ENCODE data around the gene ICA1.
A peak's percentile ranks its signal among the peaks of the same experiment; 100 is the strongest.

ICA1 gene

DNA sequence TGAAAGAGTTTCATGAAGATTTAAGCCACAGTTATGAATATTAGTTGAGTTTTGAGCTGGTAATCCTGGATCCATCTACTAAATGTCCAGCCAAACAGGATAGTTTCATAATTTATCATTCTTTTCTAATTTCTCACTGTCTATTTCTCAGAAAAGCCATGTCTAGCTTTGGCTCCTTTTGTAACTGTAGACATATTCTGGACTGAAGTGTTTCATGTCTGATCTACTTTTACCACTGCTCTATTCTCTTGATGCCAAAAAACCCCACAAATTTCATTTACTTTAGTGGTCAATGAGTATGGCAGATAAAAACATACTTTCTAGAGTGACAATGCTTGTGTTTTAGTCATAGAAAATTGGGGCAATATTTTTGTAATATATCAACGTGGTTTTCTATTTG, 61.2 kb downstream of the ICA1 start:
- Histone ChIP-seq H3K4me1 (ENCODE audit: control insufficient read depth, insufficient read depth, low read length, unreplicated experiment) (no peaks in the 10 kb centered on the region), H3K36me3 (ENCODE audit: insufficient read depth, low read length) (no peaks in the 10 kb centered on the region), H3K27ac (ENCODE audit: low read depth, low read length) (no peak overlapping the region), H3K4me3 (ENCODE audit: low read depth, low read length) (no peak overlapping the region), H3K79me2 (ENCODE audit: control insufficient read depth, insufficient read depth, low read length, unreplicated experiment) (no peaks in the 10 kb centered on the region), H3K27me3 (ENCODE audit: insufficient read depth, low read length) (peaks cover under 1% of the 10 kb centered on the region; the same call in 1 of the 2 replicates), H2AFZ (ENCODE audit: low read length, unreplicated experiment) (no peak overlapping the region)

DNA sequence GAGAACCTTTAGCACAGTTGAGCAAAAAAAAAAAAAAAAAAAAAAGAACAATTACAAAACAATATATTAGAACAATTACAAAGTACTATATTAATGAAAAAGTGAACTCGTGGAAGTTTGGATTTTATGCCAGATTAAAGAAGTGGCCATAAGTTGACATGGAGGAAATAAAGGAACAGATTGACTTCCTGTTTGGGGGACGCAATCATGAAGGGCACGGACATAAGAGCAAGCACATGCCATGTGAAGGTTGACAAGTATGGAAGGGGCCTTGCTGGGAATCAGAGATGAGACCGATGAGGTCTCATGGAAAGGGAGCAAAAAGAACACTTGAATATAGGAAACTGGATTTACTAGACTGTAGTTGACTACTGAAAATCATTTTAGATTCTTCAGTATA, 61.7 kb downstream of the ICA1 start:
- H3K36me3 ChIP-seq (ENCODE audit: insufficient read depth, low read length) = no peaks in the 10 kb centered on the region
- H3K79me2 ChIP-seq (ENCODE audit: control insufficient read depth, insufficient read depth, low read length, unreplicated experiment) = no peaks in the 10 kb centered on the region
- no peak overlapping the region for H3K27ac ChIP-seq (ENCODE audit: low read depth, low read length)
- H3K27me3 ChIP-seq (ENCODE audit: insufficient read depth, low read length) = no peaks in the 10 kb centered on the region; the same call in 1 of the 2 replicates
- H3K4me1 ChIP-seq (ENCODE audit: control insufficient read depth, insufficient read depth, low read length, unreplicated experiment) = no peaks in the 10 kb centered on the region
- H2AFZ ChIP-seq (ENCODE audit: low read length, unreplicated experiment) = no peak overlapping the region
- H3K4me3 ChIP-seq (ENCODE audit: low read depth, low read length) = no peak overlapping the region

DNA sequence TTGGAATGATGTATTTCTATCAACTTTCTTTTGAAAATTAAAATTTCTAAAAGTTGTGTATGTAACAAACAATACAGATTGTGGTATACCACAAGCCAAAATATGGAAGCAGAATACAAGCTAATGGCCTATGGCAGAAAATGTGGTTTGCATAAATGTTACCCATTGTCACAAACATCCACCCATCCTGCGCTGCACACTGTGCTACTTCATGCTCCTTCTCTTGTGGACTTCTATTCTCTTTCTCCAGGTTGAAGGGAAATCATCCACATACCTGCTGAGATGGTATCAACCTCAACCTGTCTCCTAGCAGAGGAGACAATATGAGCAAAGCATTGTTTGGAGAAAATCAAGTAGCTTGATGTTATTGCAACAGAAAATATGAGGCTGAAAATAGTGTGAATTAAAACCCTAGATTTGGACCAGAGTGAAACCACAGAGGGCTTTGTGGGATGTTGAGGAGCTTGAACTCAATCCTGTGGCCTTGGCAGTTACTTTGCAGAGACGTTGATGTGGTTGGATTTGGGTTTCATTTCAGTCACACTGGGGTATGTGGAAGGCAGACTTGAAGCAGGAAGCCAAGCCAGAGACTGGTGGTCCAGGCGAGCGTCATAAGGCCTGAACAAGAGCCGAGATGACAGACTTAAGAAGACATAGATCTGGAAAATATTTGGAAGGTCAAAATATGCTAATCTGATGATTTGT, 63.8 kb downstream of the ICA1 start:
- no peaks in the 10 kb centered on the region for H3K27me3 ChIP-seq (ENCODE audit: insufficient read depth, low read length)
- H3K27ac ChIP-seq (ENCODE audit: low read depth, low read length) = no peak overlapping the region
- no peaks in the 10 kb centered on the region for H3K79me2 ChIP-seq (ENCODE audit: control insufficient read depth, insufficient read depth, low read length, unreplicated experiment)
- no peak overlapping the region for H3K4me3 ChIP-seq (ENCODE audit: low read depth, low read length)
- H3K36me3 ChIP-seq (ENCODE audit: insufficient read depth, low read length) = no peaks in the 10 kb centered on the region
- no peak overlapping the region for H2AFZ ChIP-seq (ENCODE audit: low read length, unreplicated experiment)
- no peaks in the 10 kb centered on the region for H3K4me1 ChIP-seq (ENCODE audit: control insufficient read depth, insufficient read depth, low read length, unreplicated experiment)

DNA sequence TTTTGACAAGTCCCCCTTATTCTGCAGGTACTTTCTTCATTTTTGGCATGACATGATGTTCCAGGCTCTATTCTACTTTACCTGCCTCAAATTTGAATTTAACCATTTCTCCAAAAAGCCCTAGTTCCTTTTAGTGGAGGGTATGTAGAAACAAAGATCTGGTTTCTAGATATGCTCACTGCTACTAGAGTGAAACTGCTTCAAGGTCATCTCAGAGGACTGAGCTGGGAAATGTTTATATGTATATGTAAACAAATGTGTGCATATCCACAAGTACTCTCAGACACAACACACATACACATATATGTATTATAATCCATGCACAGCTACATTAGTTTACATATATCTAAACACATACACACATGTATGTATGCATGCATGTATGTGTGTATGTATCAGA, 69.1 kb downstream of the ICA1 start:
- no peaks in the 10 kb centered on the region for H3K79me2 ChIP-seq (ENCODE audit: control insufficient read depth, insufficient read depth, low read length, unreplicated experiment)

DNA sequence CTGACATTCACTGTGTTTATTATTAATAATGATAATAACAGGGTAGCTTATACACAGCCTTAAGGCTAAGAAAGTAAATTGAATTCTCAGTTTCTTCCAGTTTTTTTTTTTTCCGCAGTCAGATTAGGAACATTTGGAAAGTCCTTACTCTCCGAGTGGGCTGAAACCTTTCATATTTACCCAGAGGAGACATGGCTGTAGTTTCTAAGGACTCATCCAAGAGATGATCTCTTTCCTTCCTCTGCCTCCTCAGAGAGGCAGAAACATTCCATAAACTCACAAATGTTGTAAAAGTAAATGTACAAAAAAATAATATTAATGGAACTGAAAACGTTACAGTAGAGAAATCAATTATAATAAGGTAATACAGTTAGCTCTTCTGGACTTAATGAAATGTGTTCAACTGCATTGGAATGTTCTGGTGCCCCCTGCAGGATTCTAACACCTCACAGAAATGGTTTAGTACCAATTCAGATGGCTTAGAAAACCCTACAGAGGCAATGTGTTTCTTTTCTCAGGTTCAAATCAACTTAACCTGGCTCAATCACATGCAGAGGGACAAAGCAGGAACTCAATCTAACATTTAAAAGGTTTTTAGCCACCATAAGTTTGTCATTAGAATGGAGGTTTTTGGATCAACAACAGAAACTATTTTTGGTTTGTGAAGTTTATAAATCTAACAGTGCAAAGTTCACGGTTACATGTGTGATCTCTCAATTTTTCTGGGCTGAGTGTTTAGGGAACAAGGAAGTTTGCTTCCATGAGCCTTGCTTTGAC, 71.7 kb downstream of the ICA1 start:
- Histone ChIP-seq H3K36me3 (ENCODE audit: insufficient read depth, low read length) (no peaks in the 10 kb centered on the region), H2AFZ (ENCODE audit: low read length, unreplicated experiment) (peak overlapping the region; percentile 51), H3K27ac (ENCODE audit: low read depth, low read length) (no peak overlapping the region), H3K27me3 (ENCODE audit: insufficient read depth, low read length) (no peaks in the 10 kb centered on the region), H3K4me1 (ENCODE audit: control insufficient read depth, insufficient read depth, low read length, unreplicated experiment) (no peaks in the 10 kb centered on the region), H3K79me2 (ENCODE audit: control insufficient read depth, insufficient read depth, low read length, unreplicated experiment) (no peaks in the 10 kb centered on the region), H3K4me3 (ENCODE audit: low read depth, low read length) (no peak overlapping the region)

More for the DNA sequence above, 69.1 kb downstream of the ICA1 start:
- H2AFZ ChIP-seq (ENCODE audit: low read length, unreplicated experiment) = no peak overlapping the region
- H3K27ac ChIP-seq (ENCODE audit: low read depth, low read length) = no peak overlapping the region
- H3K36me3 ChIP-seq (ENCODE audit: insufficient read depth, low read length) = no peaks in the 10 kb centered on the region
- H3K27me3 ChIP-seq (ENCODE audit: insufficient read depth, low read length) = no peaks in the 10 kb centered on the region
- no peak overlapping the region for H3K4me3 ChIP-seq (ENCODE audit: low read depth, low read length)
- no peaks in the 10 kb centered on the region for H3K4me1 ChIP-seq (ENCODE audit: control insufficient read depth, insufficient read depth, low read length, unreplicated experiment)

DNA sequence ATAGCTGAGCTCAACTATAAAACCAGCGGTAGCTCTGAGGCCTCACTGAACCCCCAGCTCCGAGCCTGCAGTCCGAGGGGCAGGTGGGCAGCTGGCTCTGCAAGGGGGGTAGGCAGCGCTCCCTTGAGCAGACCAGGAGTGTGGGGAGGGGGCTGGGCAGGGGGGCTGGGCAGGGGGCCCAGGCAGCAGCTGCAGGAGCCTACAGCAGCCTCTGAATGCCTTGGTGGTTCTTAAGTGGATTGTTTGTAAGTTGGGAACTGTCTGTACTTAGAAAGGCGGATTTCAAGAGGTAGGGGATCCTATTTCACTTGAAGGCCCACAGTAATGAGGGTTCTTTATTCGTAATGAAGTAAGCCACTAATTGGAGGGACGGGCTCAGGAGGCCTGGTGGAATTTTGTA, 72.3 kb downstream of the ICA1 start:
- H3K79me2 ChIP-seq (ENCODE audit: control insufficient read depth, insufficient read depth, low read length, unreplicated experiment) = no peaks in the 10 kb centered on the region
- no peak overlapping the region for H2AFZ ChIP-seq (ENCODE audit: low read length, unreplicated experiment)
- H3K4me1 ChIP-seq (ENCODE audit: control insufficient read depth, insufficient read depth, low read length, unreplicated experiment) = no peaks in the 10 kb centered on the region
- no peaks in the 10 kb centered on the region for H3K27me3 ChIP-seq (ENCODE audit: insufficient read depth, low read length)
- H3K36me3 ChIP-seq (ENCODE audit: insufficient read depth, low read length) = no peaks in the 10 kb centered on the region
- no peak overlapping the region for H3K4me3 ChIP-seq (ENCODE audit: low read depth, low read length)
- no peak overlapping the region for H3K27ac ChIP-seq (ENCODE audit: low read depth, low read length)

DNA sequence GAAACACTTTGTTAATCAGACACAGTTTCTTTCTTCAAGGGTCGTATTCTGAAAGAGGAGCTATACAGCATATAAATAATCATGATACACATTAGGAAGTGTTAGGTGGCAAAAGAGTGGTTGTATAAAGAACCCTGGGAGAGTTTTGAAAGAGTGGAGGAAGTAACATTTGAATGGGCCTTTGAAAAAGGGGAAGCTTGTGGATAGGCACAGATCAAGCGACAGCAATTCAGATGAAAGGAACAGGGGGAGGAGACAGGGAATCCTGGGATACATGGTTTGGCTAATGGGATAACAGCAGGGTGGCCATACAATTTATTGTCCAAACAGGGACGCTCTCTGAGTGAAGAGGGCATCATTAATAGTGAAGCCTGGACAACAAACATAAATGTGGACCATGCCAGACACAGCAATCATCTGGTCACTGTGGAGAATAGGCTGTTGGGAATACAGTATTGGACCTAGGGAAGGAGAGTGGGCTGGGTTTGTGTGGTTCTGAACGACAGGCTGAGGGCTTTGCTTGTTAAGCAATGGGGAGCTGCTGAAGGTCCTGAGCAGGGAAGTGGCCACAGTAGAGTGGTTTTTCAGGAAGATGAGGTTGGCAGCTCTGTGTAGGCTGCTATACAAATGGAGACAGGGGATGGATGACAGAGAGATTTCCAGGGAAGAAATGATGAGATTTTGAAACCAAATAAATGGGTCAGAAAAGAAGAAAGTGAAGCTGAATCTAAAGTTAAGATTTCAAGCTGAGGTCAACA, 75.9 kb downstream of the ICA1 start:
- Histone ChIP-seq H3K4me3 (ENCODE audit: low read depth, low read length) (no peak overlapping the region), H3K36me3 (ENCODE audit: insufficient read depth, low read length) (no peaks in the 10 kb centered on the region), H3K27me3 (ENCODE audit: insufficient read depth, low read length) (0 out of 2 replicates have a peak, but pooled peaks cover 3% of the 10 kb centered on the region), H3K27ac (ENCODE audit: low read depth, low read length) (no peak overlapping the region), H2AFZ (ENCODE audit: low read length, unreplicated experiment) (no peak overlapping the region), H3K79me2 (ENCODE audit: control insufficient read depth, insufficient read depth, low read length, unreplicated experiment) (no peaks in the 10 kb centered on the region), H3K4me1 (ENCODE audit: control insufficient read depth, insufficient read depth, low read length, unreplicated experiment) (no peaks in the 10 kb centered on the region)

DNA sequence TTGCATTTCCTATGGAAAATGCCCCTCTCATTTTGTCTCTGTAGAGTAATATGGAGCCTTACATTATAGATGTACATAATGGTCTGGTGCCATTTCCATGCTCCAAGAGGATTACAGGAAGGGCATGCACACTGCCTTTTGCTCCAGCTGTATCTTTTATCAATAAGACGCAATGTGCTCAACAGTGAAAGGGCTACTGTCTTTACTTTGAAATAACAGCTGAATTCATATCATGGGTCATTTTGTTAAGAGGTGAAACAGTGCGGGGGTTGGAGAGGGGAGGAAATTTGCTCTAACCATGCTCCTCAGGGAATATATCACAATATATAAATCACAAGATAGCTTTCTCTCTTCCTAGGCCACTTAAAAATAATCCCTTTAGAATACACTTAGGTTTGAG, 77.7 kb downstream of the ICA1 start:
- H3K79me2 ChIP-seq (ENCODE audit: control insufficient read depth, insufficient read depth, low read length, unreplicated experiment) = no peaks in the 10 kb centered on the region
- no peak overlapping the region for H3K4me3 ChIP-seq (ENCODE audit: low read depth, low read length)
- H3K4me1 ChIP-seq (ENCODE audit: control insufficient read depth, insufficient read depth, low read length, unreplicated experiment) = no peaks in the 10 kb centered on the region
- H3K36me3 ChIP-seq (ENCODE audit: insufficient read depth, low read length) = no peaks in the 10 kb centered on the region
- peaks cover 7% of the 10 kb centered on the region; the same call in 1 of the 2 replicates for H3K27me3 ChIP-seq (ENCODE audit: insufficient read depth, low read length)
- H2AFZ ChIP-seq (ENCODE audit: low read length, unreplicated experiment) = no peak overlapping the region
- H3K27ac ChIP-seq (ENCODE audit: low read depth, low read length) = no peak overlapping the region

DNA sequence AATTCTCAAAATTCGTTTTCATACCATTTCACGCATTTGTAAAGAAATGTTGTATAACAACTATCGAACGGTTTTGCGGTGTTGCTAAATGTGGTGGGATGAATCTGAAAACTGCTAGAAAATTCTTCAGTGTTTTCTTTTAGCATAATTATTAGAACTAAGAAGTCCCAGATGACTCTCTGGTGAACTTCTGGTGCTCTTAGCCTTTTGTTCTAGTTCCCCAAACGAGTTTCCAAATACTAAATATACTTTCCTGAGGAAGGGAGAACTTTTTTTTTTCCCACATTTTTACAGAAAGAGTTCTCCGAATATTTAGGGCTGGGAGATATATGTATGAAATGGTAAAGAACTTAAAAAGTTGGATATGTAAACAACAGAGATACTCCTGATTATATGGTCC, 82.5 kb downstream of the ICA1 start:
- Histone ChIP-seq H3K27ac (ENCODE audit: low read depth, low read length) (no peak overlapping the region), H2AFZ (ENCODE audit: low read length, unreplicated experiment) (no peak overlapping the region), H3K27me3 (ENCODE audit: insufficient read depth, low read length) (peaks cover 7% of the 10 kb centered on the region; the same call in 1 of the 2 replicates), H3K4me1 (ENCODE audit: control insufficient read depth, insufficient read depth, low read length, unreplicated experiment) (no peaks in the 10 kb centered on the region), H3K36me3 (ENCODE audit: insufficient read depth, low read length) (no peaks in the 10 kb centered on the region), H3K79me2 (ENCODE audit: control insufficient read depth, insufficient read depth, low read length, unreplicated experiment) (no peaks in the 10 kb centered on the region), H3K4me3 (ENCODE audit: low read depth, low read length) (no peak overlapping the region)

DNA sequence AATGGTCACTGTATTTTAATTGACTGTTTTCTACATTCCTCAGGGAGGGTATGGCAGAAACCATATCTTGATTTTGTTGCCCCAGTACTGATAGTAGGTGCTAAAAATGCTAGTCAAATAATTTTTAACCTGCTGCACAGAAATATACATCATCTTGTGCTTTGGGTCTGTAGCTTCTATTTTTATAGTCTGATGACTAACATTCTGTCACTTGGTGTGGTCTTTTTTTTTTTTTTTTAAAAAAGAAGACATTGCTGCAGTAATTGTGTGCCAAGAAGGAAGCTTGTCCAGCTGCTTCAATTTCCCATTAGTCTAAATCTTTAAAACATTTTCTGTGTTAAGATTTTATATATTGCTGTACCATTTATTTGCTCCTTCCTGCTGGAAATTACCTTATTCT, 83.6 kb downstream of the ICA1 start:
- Histone ChIP-seq H3K79me2 (ENCODE audit: control insufficient read depth, insufficient read depth, low read length, unreplicated experiment) (no peaks in the 10 kb centered on the region), H3K27me3 (ENCODE audit: insufficient read depth, low read length) (peaks cover 7% of the 10 kb centered on the region; the same call in 1 of the 2 replicates), H3K4me3 (ENCODE audit: low read depth, low read length) (no peak overlapping the region), H3K36me3 (ENCODE audit: insufficient read depth, low read length) (no peaks in the 10 kb centered on the region), H3K27ac (ENCODE audit: low read depth, low read length) (no peak overlapping the region), H2AFZ (ENCODE audit: low read length, unreplicated experiment) (no peak overlapping the region), H3K4me1 (ENCODE audit: control insufficient read depth, insufficient read depth, low read length, unreplicated experiment) (no peaks in the 10 kb centered on the region)
